Thoracic aorta (tissue), 2 donors: ENCODE results near the gene CFAP58. TPM values are rescaled to one million over a fixed set of nuclear protein-coding genes. Genes with fewer than 3 reads are reported as not detected.

Source experiments
- ATAC-seq: fragments of 150-250 bp; one replicate; pipeline ENCODE4 v1.8.0; 2017; ENCODE audit warnings: low read depth; ENCODE audit not compliant: insufficient number of reproducible peaks, low FRiP score
- DNase-seq: peaks from one replicate; pipeline ENCODE4 v3.0.0-alpha.2; 2020; ENCODE audit warnings: low spot score
- H3K27ac ChIP-seq, 2 donors: fragments of 200-600 bp; sonication (generic); 1 replicate in 1 of 2; 2 replicates in 1 of 2; pipeline ENCODE4 v1.5.1; 2016; ENCODE audit warnings: mild to moderate bottlenecking in 2 of 2, moderate library complexity in 2 of 2
- H3K27me3 ChIP-seq: fragments of 200-600 bp; sonication (generic); replicated peaks from 2 replicates; pipeline ENCODE4 v1.6.0; 2016; ENCODE audit warnings: mild to moderate bottlenecking; ENCODE audit not compliant: insufficient read depth
- H3K36me3 ChIP-seq: fragments of 200-600 bp; sonication (generic); one replicate; pipeline ENCODE4 v1.5.1; 2016
- H3K4me1 ChIP-seq, 2 donors: fragments of 200-600 bp; sonication (generic); 1 replicate in 1 of 2; 2 replicates in 1 of 2; pipeline versions ENCODE4 v1.5.1 to v1.6.0; 2016; ENCODE audit warnings: low read depth in 2 of 2, mild to moderate bottlenecking in 1 of 2; ENCODE audit not compliant: control insufficient read depth in 1 of 2
- H3K4me3 ChIP-seq: fragments of 200-600 bp; sonication (generic); 2 replicates; pipeline ENCODE4 v1.5.1; 2016; ENCODE audit warnings: mild to moderate bottlenecking
- H3K9me3 ChIP-seq: fragments of 200-600 bp; sonication (generic); 2 replicates; pipeline ENCODE4 v1.5.1; 2016
- total RNA-seq, 2 donors: library from RNA; depleted of rRNA; stranded (reverse); fragments of >200 nt; gene quantifications; one replicate each; pipeline versions ENCODE4 v1.1.0 to v1.2.3, GENCODE V29; 2016
- TF ChIP-seq, protein P1 (sequence below): fragments of 200-600 bp; sonication (generic); IDR thresholded peaks from one replicate; pipeline ENCODE4 v1.5.1; 2019; ENCODE audit warnings: antibody characterized with exemption

Gene CFAP58
- total RNA-seq, 2 donors from 2014 or later = 0.35 to 0.68 TPM

- no peak overlapping the region for H3K4me3 ChIP-seq
- H3K27me3 ChIP-seq = no peaks in the 10 kb centered on the region
- no peaks in the 10 kb centered on the region for H3K36me3 ChIP-seq
- no peak for ATAC-seq
- TF ChIP-seq, protein P1, sequence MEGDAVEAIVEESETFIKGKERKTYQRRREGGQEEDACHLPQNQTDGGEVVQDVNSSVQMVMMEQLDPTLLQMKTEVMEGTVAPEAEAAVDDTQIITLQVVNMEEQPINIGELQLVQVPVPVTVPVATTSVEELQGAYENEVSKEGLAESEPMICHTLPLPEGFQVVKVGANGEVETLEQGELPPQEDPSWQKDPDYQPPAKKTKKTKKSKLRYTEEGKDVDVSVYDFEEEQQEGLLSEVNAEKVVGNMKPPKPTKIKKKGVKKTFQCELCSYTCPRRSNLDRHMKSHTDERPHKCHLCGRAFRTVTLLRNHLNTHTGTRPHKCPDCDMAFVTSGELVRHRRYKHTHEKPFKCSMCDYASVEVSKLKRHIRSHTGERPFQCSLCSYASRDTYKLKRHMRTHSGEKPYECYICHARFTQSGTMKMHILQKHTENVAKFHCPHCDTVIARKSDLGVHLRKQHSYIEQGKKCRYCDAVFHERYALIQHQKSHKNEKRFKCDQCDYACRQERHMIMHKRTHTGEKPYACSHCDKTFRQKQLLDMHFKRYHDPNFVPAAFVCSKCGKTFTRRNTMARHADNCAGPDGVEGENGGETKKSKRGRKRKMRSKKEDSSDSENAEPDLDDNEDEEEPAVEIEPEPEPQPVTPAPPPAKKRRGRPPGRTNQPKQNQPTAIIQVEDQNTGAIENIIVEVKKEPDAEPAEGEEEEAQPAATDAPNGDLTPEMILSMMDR = no peak
- peaks cover 0 to 12% of the 10 kb centered on the region in 2 donors for H3K4me1 ChIP-seq
- no peak overlapping the region for H3K27ac ChIP-seq
- H3K9me3 ChIP-seq = no peaks in the 10 kb centered on the region
- no peak for DNase-seq
These were observed 83.6 kb downstream of the CFAP58 start for GRCh38 chr10:104437226-104437625.

DNA sequence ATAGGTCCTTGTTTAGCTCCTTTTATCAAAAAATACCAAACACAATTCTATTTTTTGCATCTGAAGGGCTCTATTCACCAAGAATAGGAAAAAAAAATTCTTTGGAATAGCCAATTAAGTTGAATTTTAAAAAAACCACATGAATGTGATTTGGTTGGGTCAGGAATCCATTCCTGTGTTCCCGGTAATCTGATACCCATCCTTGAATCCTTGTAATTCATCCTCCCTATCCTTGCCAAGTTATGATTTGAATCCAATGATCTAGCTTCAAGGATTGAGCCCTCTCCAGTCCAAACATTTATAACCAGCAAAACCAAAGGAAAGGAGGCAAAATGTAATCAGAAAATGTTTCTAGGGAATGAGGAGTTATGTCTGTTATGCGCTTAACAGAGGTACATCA, 86.6 kb downstream of the CFAP58 start:
- no peak overlapping the region for H3K27ac ChIP-seq
- no peaks in the 10 kb centered on the region for H3K9me3 ChIP-seq
- peaks cover 0 to 13% of the 10 kb centered on the region in 2 donors for H3K4me1 ChIP-seq
- no peak overlapping the region for H3K4me3 ChIP-seq
- H3K36me3 ChIP-seq = no peaks in the 10 kb centered on the region
- no peaks in the 10 kb centered on the region for H3K27me3 ChIP-seq
- TF ChIP-seq, protein P1 = no peak
- ATAC-seq (no peak), DNase-seq (no peak)

- Histone ChIP-seq H3K9me3 (no peaks in the 10 kb centered on the region), H3K36me3 (no peaks in the 10 kb centered on the region), H3K4me3 (no peak overlapping the region), H3K27ac (peak overlapping the region; percentile 0 to 8), H3K27me3 (no peaks in the 10 kb centered on the region), H3K4me1 (peaks cover 10 to 25% of the 10 kb centered on the region in 2 donors)
- TF ChIP-seq, protein P1 = no peak
- ATAC-seq (peak; percentile 68), DNase-seq (no peak)
These were observed 87.8 kb downstream of the CFAP58 start for GRCh38 chr10:104441329-104442000.

DNA sequence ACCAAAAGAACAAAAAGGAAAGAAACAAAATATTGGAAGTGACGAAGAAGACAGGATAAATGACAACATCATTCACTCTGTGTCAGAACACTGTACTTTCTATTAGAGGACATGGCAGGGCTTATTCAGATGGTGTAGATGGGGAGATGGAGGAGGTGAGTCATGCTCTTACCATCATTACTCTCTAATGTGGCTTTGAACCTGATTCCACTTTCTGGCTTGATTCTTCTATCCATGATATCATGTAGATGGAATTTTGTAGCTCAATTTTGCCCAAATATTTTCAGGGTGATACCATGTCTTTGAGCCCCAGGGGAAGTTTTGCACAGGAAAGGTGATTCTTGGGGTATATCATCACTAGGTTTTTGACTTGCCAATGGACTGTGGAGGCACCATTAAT, 91.7 kb downstream of the CFAP58 start:
- Histone ChIP-seq H3K36me3 (no peaks in the 10 kb centered on the region), H3K9me3 (no peaks in the 10 kb centered on the region), H3K4me1 (peaks cover 40 to 64% of the 10 kb centered on the region in 2 donors), H3K27me3 (no peaks in the 10 kb centered on the region), H3K27ac (peak overlapping the region in 1 of 2 donors; percentile 74), H3K4me3 (no peak overlapping the region)
- DNase-seq = no peak
- TF ChIP-seq, protein P1 = no peak
- no peak for ATAC-seq

DNA sequence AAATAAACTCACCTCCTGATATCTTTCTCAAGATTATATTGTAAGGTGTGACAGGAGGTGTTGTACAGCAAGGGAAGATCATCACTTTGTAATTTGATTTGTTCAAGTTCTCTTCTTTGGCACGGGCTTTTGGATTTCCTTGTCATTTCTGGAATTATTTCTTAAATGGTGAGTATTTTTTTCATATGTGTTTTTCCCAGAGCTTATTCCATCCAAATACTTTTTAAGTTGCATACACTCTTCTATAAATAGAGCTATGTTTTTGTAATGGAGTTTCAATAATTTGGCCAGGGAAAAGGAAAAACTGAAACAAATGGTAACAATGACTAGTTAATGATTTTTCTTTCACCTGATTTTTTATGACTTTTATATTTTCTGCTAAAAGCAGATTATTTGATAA, 92.5 kb downstream of the CFAP58 start:
- DNase-seq (no peak), ATAC-seq (no peak)
- Histone ChIP-seq H3K27ac (peak overlapping the region in 1 of 2 donors; percentile 74), H3K4me3 (no peak overlapping the region), H3K36me3 (no peaks in the 10 kb centered on the region), H3K27me3 (no peaks in the 10 kb centered on the region), H3K4me1 (peaks cover 40 to 68% of the 10 kb centered on the region in 2 donors), H3K9me3 (no peaks in the 10 kb centered on the region)
- TF ChIP-seq, protein P1 = no peak
